Ammon's horn (tissue), 1 donor: Measurements from ENCODE around the gene LRP6.
"Not testable (repeated sequence)": the region's sequence is repeated elsewhere in the genome, so short reads cannot be mapped to it uniquely, and the experiment has no call there.

Experiments
- DNase-seq: peaks from one replicate; pipeline ENCODE4 v3.0.0-alpha.2; 2016; ENCODE audit warnings: low spot score

Gene LRP6

GRCh38 chr12:12265571-12266388, 1.1 kb downstream of the LRP6 start:
- peak; percentile 32 for DNase-seq

- DNase-seq: no peak
These were observed 1.8 kb downstream of the LRP6 start for GRCh38 chr12:12265035-12265434.

GRCh38 chr12:12263909-12264308, 2.9 kb downstream of the LRP6 start:
- DNase-seq: no peak

- not testable (repeated sequence) for DNase-seq
These were observed 10.5 kb downstream of the LRP6 start for GRCh38 chr12:12256291-12256757.

GRCh38 chr12:12254553-12254952, 12.3 kb downstream of the LRP6 start:
- no peak for DNase-seq

- no peak for DNase-seq
These were observed 17.4 kb downstream of the LRP6 start for GRCh38 chr12:12249216-12250050.

- no peak for DNase-seq
These were observed 19.3 kb downstream of the LRP6 start for GRCh38 chr12:12247584-12247983.

GRCh38 chr12:12244341-12244740, 22.5 kb downstream of the LRP6 start:
- peak; percentile 88 for DNase-seq

GRCh38 chr12:12240662-12241340, 26.0 kb downstream of the LRP6 start:
- DNase-seq: peak; percentile 90

- no peak for DNase-seq
These were observed 27.7 kb downstream of the LRP6 start for GRCh38 chr12:12239127-12239526.

- no peak for DNase-seq
These were observed 28.2 kb downstream of the LRP6 start for GRCh38 chr12:12238605-12239004.

GRCh38 chr12:12236896-12237295, 29.9 kb downstream of the LRP6 start:
- DNase-seq: no peak

GRCh38 chr12:12230275-12230674, 36.6 kb downstream of the LRP6 start:
- no peak for DNase-seq

- no peak for DNase-seq
These were observed 37.2 kb downstream of the LRP6 start for GRCh38 chr12:12229556-12230092.

- no peak for DNase-seq
These were observed 38.4 kb downstream of the LRP6 start for GRCh38 chr12:12228402-12228801.

- DNase-seq: no peak
These were observed 40.7 kb downstream of the LRP6 start for GRCh38 chr12:12226187-12226586.

- no peak for DNase-seq
These were observed 42.5 kb downstream of the LRP6 start for GRCh38 chr12:12224240-12224940.

GRCh38 chr12:12221560-12221959, 45.3 kb downstream of the LRP6 start:
- no peak for DNase-seq

GRCh38 chr12:12219664-12220063, 47.2 kb downstream of the LRP6 start:
- DNase-seq: no peak

GRCh38 chr12:12217018-12217359, 49.9 kb downstream of the LRP6 start:
- DNase-seq: no peak

- DNase-seq: no peak
These were observed 50.4 kb downstream of the LRP6 start for GRCh38 chr12:12216349-12217017.
